A204.1 (cell line): ENCODE results near the gene BPTF.
A peak's percentile ranks its signal among the peaks of the same experiment; 100 is the strongest.
"Not testable (repeated sequence)": the region's sequence is repeated elsewhere in the genome, so short reads cannot be mapped to it uniquely, and the experiment has no call there.

Experiments used
- FAIRE-seq: peaks from 2 replicates; lab custom pipeline; 2012; peaks lifted over from hg19 to GRCh38; lab: Jason Lieb, UNC

The BPTF gene

DNA sequence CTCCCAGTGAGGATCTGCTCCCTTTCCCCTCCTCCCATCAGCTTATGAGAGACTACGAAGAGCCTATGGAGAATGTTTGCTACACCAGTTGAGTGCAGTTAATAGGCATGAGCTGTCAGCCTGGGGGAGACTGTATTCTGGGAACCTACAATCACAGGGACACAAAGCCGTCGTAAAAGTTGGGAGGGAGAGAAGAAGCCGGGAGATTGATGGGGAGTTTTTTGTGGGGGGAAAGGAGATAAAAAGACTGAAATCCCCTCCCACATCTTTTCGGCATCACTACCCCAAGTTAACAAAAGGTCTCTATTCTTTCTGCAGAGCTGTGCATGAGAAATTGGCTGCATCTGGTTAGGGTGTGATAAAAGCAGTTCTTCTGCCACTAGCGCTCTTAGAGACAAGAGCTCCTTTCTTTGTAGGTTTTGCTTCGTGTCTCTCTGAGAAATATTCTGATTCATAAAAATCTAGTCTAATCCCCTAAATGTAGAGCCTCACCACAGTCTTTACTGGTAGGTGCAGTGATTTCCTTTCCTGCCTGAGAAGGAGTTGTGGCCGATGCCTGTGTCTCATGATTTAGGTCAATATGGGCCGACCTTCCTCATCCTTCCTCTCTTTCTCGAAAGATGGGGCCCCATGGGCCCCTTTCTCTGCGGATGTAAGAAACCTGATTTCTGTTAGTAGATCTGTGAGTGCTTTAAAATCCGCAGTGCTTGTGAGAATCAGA, 77.4 kb downstream of the BPTF start:
- FAIRE-seq, result no peak

- not testable (repeated sequence) for FAIRE-seq
These were observed 80.0 kb downstream of the BPTF start for GRCh38 chr17:67905298-67905697.

DNA sequence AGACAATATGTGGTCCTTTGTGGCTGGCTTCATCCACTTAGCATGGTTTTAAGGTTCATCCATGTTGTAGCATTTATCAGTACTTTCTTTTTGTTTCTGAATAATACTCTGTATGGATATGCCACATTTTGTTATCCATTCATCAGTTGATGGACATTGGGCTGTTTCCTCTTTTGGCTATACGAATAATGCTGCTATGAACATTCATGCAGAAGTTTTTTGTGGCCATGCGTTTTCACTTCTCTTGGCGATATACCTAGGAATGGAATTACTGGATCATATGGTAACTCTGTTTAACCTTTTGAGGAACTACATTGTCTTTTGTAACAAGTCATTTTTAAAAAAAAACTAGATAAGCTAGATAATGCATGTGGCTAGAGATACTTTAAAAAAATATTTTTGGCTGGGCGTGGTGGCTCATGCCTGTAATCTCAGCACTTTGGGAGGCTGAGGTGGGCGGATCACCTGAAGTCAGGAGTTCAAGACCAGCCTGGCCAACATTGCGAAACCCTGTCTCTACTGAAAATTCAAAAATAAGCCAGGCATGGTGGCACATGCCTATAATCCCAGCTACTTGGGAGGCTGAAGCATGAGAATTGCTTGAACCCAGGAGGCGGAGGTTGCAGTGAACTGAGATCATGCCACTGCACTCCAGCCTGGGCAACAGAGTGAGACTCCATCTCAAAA, 85.0 kb downstream of the BPTF start:
- not testable (repeated sequence) for FAIRE-seq

DNA sequence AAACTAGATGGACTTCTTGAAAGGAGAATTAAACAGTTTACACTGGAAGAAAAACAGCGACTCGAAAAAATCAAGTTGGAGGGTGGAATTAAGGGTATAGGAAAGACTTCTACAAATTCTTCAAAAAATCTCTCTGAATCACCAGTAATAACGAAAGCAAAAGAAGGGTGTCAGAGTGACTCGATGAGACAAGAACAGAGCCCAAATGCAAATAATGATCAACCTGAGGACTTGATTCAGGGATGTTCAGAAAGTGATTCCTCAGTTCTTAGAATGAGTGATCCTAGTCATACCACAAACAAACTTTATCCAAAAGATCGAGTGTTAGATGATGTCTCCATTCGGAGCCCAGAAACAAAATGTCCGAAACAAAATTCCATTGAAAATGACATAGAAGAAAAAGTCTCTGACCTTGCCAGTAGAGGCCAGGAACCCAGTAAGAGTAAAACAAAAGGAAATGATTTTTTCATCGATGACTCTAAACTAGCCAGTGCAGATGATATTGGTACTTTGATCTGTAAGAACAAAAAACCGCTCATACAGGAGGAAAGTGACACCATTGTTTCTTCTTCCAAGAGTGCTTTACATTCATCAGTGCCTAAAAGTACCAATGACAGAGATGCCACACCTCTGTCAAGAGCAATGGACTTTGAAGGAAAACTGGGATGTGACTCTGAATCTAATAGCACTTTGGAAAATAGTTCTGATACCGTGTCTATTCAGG, 85.9 kb downstream of the BPTF start:
- no peak for FAIRE-seq

- FAIRE-seq, result no peak
These were observed 86.8 kb downstream of the BPTF start for GRCh38 chr17:67912088-67912487.

- FAIRE-seq, result no peak
These were observed 87.4 kb downstream of the BPTF start for GRCh38 chr17:67912656-67913055.

- FAIRE-seq, result no peak
These were observed 94.9 kb downstream of the BPTF start for GRCh38 chr17:67920212-67920611.

DNA sequence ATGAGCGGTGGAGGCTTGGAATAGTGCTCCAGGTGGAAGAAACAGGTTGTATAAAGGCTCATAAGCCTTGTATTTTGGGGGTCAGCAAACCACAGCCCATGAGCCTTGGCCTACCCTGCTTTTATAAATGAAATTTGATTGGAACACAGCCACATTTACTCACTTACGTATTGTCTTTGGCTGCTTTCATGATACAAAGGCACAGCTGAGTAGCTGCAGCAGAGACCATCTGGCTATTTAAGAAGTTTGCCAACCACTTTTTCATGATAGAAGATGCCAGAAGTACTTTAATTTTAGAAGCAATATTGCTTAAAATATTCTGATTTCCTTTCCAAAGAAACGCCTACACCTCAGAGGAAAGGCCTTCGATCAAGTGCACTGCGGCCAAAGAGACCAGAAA, 97.2 kb downstream of the BPTF start:
- no peak for FAIRE-seq

- FAIRE-seq, result not testable (repeated sequence)
These were observed 103.5 kb downstream of the BPTF start for GRCh38 chr17:67928842-67929241.

DNA sequence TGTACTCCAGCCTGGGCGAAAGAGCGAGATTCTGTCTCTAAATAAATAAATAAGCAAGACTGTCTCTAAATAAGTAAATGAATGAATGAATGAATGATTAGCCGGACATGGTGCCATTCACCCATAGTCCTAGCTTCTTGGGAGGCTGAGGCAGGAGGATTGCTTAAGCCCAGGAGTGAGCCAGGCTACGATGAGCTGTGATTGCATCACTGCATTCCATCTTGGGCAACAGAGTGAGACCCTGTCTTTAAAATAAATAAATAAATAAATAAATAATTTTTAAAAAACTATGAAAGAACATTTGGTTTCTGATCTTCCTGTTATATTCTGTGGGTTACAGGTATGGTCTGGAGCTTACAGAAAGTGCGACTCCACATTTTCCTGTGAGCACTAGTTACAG, 105.9 kb downstream of the BPTF start:
- FAIRE-seq, result no peak

DNA sequence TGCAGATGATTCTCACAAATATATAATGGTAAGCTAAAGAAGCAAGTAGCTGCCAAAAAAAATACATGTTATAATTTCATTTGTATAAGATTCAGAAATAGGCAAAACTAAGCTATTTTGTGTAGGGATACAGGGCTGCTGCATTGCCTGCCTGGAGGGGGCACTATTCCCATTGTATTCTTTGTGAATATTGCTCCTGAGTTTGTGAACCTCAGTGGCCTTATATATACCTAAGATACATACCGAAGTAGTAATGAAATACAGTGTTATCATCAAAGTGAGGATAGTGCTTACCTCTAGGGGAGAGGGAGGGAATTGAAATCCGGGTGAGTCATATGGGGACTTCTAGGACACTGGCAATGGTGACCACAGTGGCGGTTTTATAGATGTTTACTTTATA, 117.5 kb downstream of the BPTF start:
- no peak for FAIRE-seq

DNA sequence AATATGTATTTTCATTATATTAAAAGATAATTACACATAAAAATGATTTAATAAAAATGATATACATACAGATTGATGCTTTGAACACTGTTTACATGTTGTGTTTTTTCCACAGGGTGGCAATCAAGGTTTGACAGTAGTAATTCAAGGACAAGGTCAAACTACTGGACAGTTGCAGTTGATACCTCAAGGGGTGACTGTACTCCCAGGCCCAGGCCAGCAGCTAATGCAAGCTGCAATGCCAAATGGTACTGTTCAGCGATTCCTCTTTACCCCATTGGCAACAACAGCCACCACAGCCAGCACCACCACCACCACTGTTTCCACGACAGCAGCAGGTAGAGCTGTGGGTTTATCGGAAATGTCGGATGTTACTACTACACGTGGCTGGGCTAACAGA, 118.7 kb downstream of the BPTF start:
- no peak for FAIRE-seq

DNA sequence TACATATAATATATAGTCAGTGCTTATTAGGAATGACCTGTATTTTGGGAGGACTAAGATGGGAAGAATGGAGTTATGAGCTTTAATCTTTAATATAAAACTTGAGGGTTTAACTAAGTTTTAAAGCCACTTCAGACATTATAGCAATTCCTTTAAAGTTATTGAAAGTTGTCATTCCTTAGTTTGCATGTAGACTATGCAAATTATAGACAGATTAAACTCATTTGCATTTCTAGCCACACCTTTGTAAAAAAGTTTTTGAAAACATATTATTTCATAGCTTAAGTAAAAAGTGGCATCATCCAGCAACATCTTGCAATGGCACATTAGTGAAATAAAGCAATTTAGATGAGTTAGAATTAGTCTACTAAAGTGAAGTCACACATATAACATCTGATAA, 121.2 kb downstream of the BPTF start:
- no peak for FAIRE-seq

DNA sequence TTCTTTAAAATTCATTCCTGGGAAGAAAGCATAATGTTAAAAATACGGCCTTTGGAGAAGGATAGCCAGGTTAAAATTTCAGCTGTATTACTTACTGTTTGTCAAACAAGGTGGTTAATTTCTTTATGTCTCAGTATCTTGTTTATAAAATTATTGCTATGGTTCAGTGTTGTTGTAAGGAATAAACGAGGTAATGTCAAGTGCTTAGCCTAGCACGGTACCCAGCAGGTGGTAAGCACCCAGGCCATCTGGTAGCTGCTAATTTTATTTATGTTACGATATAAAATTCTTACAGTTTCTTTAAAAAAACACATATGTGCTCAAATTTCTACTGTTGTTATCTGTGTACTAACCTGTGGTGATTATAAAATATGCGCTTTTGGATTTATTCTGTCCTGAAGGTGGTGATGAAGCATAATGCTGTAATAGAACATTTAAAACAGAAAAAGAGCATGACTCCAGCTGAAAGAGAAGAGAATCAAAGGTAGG, 122.1 kb downstream of the BPTF start:
- FAIRE-seq, result no peak

DNA sequence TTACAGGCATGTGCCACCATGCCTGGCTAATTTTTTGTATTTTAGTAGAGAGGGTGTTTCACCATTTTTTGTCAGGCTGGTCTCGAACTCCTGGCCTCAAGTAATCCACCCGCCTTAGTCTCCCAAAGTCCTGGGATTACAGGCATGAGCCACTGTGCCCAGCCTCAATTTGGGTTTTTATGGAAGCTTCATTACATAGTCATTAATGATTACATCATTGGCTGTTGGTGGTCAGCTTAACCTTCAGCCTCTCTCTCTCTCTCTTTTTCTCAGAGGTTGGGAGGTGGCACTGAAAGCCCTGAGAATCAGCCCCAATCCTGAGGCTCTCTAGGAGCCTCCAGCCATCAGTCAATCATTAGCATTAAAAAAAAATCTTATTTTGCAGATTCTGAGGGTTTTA, 125.6 kb downstream of the BPTF start:
- no peak for FAIRE-seq

- FAIRE-seq, result no peak
These were observed 134.2 kb downstream of the BPTF start for GRCh38 chr17:67959510-67959909.

DNA sequence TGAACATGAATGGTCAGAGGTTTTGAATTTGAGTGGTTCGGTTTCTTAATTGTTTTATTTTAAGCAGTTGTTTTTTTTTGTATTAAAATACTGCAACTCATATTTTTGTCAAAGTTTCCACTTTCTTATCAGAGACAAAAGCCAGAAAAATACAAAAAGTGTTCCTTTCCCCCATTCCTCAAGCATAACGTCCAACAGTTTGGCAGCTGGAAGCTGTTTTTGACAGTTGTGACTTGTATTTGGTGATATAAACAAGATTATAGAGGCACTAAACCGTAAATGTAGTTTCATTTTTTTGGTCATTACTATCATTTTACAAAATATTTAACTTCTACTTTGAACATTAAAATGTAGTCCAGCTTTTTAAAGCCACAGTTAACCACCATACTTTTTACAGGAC, 135.0 kb downstream of the BPTF start:
- FAIRE-seq, result not testable (repeated sequence)

DNA sequence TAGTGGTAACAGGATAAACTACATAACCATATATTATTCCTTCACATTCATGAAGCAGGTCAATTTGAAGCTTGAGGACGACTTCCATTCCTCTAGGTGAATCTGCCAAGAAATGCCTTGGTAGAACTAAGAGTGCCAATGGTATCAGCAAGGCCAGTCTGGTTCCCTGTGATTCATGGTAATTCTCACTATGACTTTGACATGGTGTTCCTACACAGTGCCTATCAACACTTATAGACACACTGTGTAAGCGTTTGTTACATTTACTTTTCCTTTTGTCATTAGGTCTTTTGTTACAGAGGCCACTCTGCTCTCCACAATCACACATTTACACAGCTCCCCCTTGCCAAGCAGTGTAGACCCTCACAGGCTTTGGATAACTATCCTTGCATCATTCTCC, 136.9 kb downstream of the BPTF start:
- not testable (repeated sequence) for FAIRE-seq

GRCh38 chr17:67963145-67963572, 137.9 kb downstream of the BPTF start:
- FAIRE-seq, result peak; percentile 94

DNA sequence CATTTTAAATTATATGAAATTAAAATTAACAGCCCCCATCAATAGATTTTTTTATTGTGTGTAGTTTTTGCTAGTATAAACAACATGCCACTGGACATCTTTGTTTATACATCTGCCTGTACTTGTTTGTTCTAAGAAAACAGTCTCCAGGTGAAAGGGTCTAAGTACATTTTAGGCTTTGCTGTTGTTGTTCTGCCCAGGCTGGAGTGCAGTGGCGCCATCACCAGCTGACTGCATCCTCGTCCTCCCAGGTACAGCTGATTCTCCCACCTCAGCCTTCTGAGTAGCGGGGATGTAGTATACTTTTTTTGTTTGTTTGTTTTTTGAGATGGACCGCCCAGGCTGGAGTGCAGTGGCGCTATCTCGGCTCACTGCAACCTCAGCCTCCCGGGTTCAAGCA, 145.5 kb downstream of the BPTF start:
- no peak for FAIRE-seq

DNA sequence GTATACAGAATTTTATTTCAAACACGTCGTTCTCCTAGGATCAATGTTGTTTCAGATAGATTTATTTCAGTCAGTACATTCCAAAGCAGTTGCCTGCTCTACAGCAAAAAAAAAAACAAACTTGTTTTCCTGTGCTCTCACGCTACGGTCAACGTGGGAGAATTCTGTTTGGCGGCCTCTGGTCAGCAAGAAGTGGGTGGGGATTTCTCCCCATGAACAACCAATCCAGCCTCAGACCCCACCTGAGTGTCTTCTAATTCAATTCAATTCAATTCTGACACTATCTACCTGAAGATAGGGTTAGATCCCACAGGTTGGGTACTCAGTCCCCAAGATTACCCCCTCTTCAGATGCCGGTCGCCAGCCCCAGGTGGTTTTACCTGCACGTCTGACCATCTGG, 148.9 kb downstream of the BPTF start:
- no peak for FAIRE-seq

DNA sequence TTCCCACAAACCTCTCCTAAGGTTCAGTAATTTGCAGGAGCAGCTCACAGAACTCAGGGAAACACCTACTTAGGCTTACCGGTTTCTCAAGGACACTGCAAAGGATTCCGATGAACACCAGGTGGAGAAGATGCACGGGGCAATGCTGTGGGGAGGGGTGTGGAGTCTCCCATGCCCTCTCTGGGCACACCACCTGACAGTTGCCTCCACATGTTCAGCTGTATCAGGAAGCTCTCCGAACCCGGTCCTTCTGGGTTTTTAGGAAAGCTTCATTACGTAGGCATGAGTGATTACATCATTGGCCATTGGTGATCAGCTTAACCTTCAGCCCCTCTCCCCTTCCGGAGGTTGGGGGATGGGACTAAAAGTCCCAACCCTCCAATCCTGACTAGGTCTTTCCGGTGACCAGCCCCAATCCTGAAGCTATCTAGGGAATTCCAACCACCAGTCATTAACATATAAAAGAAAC, 149.3 kb downstream of the BPTF start:
- FAIRE-seq, result no peak

GRCh38 chr17:67976306-67976705, 151.0 kb downstream of the BPTF start:
- not testable (repeated sequence) for FAIRE-seq
